Right lobe of liver (tissue), 4 donors: ENCODE data around the gene UNC5B.

Experiments used
- POLR2A ChIP-seq: fragments of 450-650 bp; IDR thresholded peaks from one replicate; pipeline ENCODE4 v1.6.1; 2017; ENCODE audit warnings: antibody characterized with exemption, mild to moderate bottlenecking
- TF ChIP-seq, protein P1 (sequence below), 4 donors: fragments of 200-600 bp in 3 of 4; fragments of 450-650 bp in 1 of 4; IDR thresholded peaks; one replicate each; pipeline versions ENCODE4 v1.5.1 to v1.8.0; 2016 to 2022; ENCODE audit warnings: antibody characterized with exemption in 4 of 4, mild to moderate bottlenecking in 2 of 4
- donor health status: DM: no; HTN: no; CAD: no.
- donor health status: DM: no; HTN: no; CAD: no.
- donor health status: DM: no; HTN: yes; CAD: no.

DNA sequence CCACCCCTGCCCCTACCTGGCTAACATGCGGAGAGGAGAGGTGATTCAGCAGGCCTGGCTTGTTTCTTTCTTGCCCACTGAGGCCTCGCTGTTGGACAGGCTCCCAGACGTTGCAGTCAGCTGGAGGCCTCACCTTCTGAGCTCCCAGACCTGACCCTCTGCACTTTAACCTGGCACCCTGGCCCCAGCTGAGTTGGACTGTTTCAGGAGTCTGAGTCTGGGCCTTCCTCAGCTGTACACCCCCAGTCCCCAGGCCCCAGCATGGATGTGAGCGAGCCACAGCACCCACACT, 35.0 kb downstream of the UNC5B start:
- TF ChIP-seq, protein P1, sequence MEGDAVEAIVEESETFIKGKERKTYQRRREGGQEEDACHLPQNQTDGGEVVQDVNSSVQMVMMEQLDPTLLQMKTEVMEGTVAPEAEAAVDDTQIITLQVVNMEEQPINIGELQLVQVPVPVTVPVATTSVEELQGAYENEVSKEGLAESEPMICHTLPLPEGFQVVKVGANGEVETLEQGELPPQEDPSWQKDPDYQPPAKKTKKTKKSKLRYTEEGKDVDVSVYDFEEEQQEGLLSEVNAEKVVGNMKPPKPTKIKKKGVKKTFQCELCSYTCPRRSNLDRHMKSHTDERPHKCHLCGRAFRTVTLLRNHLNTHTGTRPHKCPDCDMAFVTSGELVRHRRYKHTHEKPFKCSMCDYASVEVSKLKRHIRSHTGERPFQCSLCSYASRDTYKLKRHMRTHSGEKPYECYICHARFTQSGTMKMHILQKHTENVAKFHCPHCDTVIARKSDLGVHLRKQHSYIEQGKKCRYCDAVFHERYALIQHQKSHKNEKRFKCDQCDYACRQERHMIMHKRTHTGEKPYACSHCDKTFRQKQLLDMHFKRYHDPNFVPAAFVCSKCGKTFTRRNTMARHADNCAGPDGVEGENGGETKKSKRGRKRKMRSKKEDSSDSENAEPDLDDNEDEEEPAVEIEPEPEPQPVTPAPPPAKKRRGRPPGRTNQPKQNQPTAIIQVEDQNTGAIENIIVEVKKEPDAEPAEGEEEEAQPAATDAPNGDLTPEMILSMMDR (IDR thresholded peaks at IDR 0.05) = no peak
- TF ChIP-seq POLR2A = no peak
